Stimulated activated CD4-positive, alpha-beta T cell treated with anti-CD3 and anti-CD28 coated beads, Interleukin-1b, Interleukin-23, amount 100 ng/mL, for 48 hours (primary cell): Measurements from ENCODE around the gene SCAF8.
"Not testable (repeated sequence)": the region's sequence is repeated elsewhere in the genome, so short reads cannot be mapped to it uniquely, and the experiment has no call there.

ENCODE experiments used
- DNase-seq: peaks from one replicate; pipeline ENCODE4 v3.0.0-alpha.2; 2020

The SCAF8 gene

GRCh38 chr6:154733183-154733625 is at the start of gene SCAF8:
Gene SCAF8 (plus strand): TSS chr6:154733416. CDS start chr6:154733901, 485 bp downstream.
- peak; percentile 82 for DNase-seq

GRCh38 chr6:154683756-154684523 is 49.3 kb upstream of the SCAF8 start:
- no peak for DNase-seq

GRCh38 chr6:154686162-154686561 is 47.1 kb upstream of the SCAF8 start:
- no peak for DNase-seq

GRCh38 chr6:154689493-154690255 is 43.5 kb upstream of the SCAF8 start:
- DNase-seq: no peak

GRCh38 chr6:154690857-154691256 is 42.4 kb upstream of the SCAF8 start:
- DNase-seq: no peak

- DNase-seq: no peak
These were observed 36.6 kb upstream of the SCAF8 start for GRCh38 chr6:154696661-154697060.

GRCh38 chr6:154703124-154703523 is 30.1 kb upstream of the SCAF8 start:
- no peak for DNase-seq

GRCh38 chr6:154705471-154706113 is 27.6 kb upstream of the SCAF8 start:
- DNase-seq: no peak

- no peak for DNase-seq
These were observed 26.8 kb upstream of the SCAF8 start for GRCh38 chr6:154706389-154706788.

GRCh38 chr6:154709621-154710020 is 23.6 kb upstream of the SCAF8 start:
- no peak for DNase-seq

- no peak for DNase-seq
These were observed 22.5 kb upstream of the SCAF8 start for GRCh38 chr6:154710689-154711088.

- DNase-seq: no peak
These were observed 17.8 kb upstream of the SCAF8 start for GRCh38 chr6:154715446-154715845.

- not testable (repeated sequence) for DNase-seq
These were observed 16.9 kb upstream of the SCAF8 start for GRCh38 chr6:154716350-154716749.

GRCh38 chr6:154719433-154719832 is 13.8 kb upstream of the SCAF8 start:
- no peak for DNase-seq

GRCh38 chr6:154719854-154720253 is 13.4 kb upstream of the SCAF8 start:
- no peak for DNase-seq

GRCh38 chr6:154721460-154721859 is 11.8 kb upstream of the SCAF8 start:
- no peak for DNase-seq

GRCh38 chr6:154726887-154727286 is 6.3 kb upstream of the SCAF8 start:
- DNase-seq: no peak

GRCh38 chr6:154731296-154732218 is 1.7 kb upstream of the SCAF8 start:
- DNase-seq: no peak

GRCh38 chr6:154732538-154733182 is 556 bp upstream of the SCAF8 start:
- DNase-seq: no peak

GRCh38 chr6:154733626-154734382 is 588 bp downstream of the SCAF8 start:
- DNase-seq: peak; percentile 89

- DNase-seq: no peak
These were observed 3.5 kb downstream of the SCAF8 start for GRCh38 chr6:154736618-154737259.
